Parathyroid adenoma (tissue), 2 donors: ENCODE results near the gene HIRIP3.

Experiments
- H2AFZ ChIP-seq: fragments of 300-600 bp; sonication (generic); one replicate; pipeline ENCODE4 v1.7.0; 2017; ENCODE audit warnings: antibody characterized with exemption, mild to moderate bottlenecking
- H3K27ac ChIP-seq: fragments of 300-600 bp; sonication (generic); one replicate; pipeline ENCODE4 v1.7.0; 2017
- H3K27me3 ChIP-seq: fragments of 300-600 bp; sonication (generic); one replicate; pipeline ENCODE4 v1.7.0; 2017; ENCODE audit warnings: low read length; ENCODE audit not compliant: control insufficient read depth, insufficient read depth
- H3K36me3 ChIP-seq: fragments of 300-600 bp; sonication (generic); one replicate; pipeline ENCODE4 v1.7.0; 2017; ENCODE audit warnings: low read length; ENCODE audit not compliant: control insufficient read depth, insufficient read depth
- H3K4me1 ChIP-seq: fragments of 300-600 bp; sonication (generic); one replicate; pipeline ENCODE4 v1.7.0; 2017; ENCODE audit warnings: control low read depth
- H3K4me2 ChIP-seq: fragments of 300-600 bp; sonication (generic); one replicate; pipeline ENCODE4 v1.7.0; 2017; ENCODE audit warnings: low read length
- H3K4me3 ChIP-seq: fragments of 300-600 bp; sonication (generic); one replicate; pipeline ENCODE4 v1.7.0; 2017; ENCODE audit warnings: low read depth, low read length
- H3K79me2 ChIP-seq: fragments of 300-600 bp; sonication (generic); one replicate; pipeline ENCODE4 v1.7.0; 2017; ENCODE audit warnings: control low read depth
- H3K9ac ChIP-seq: fragments of 300-600 bp; sonication (generic); one replicate; pipeline ENCODE4 v1.7.0; 2017; ENCODE audit warnings: mild to moderate bottlenecking
- H3K9me3 ChIP-seq: fragments of 300-600 bp; sonication (generic); one replicate; pipeline ENCODE4 v1.7.0; 2017; ENCODE audit warnings: low read length; ENCODE audit not compliant: control insufficient read depth
- TF ChIP-seq, protein P1 (sequence below): fragments of 300-600 bp; sonication (generic); IDR thresholded peaks from one replicate; pipeline ENCODE4 v1.7.0; 2017; ENCODE audit warnings: antibody characterized with exemption, mild to moderate bottlenecking
- donor health status: primary hyperparathyroidism.

The HIRIP3 gene

DNA sequence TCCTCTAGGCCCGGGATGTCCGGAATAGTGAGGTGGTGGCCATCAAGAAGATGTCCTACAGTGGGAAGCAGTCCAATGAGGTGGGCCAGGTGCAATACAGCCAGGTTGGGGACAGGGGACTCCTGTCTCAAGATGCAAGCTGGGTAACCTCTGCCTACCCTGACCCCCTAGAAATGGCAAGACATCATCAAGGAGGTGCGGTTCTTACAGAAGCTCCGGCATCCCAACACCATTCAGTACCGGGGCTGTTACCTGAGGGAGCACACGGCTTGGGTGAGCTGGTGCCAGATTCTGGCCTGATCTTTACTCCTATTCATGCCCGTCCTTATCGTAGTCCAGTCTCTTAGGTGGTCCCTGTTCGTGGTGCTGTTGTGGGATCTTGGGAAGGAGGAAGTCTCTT lies 17.3 kb downstream of the HIRIP3 start:
- peaks cover 13% of the 10 kb centered on the region for H3K4me1 ChIP-seq
- H3K9ac ChIP-seq: no peak overlapping the region
- no peaks in the 10 kb centered on the region for H3K36me3 ChIP-seq
- no peak overlapping the region for H3K27ac ChIP-seq
- H3K4me3 ChIP-seq: no peak overlapping the region
- no peaks in the 10 kb centered on the region for H3K27me3 ChIP-seq
- no peak overlapping the region for H3K4me2 ChIP-seq
- H2AFZ ChIP-seq: no peak overlapping the region
- TF ChIP-seq, protein P1, sequence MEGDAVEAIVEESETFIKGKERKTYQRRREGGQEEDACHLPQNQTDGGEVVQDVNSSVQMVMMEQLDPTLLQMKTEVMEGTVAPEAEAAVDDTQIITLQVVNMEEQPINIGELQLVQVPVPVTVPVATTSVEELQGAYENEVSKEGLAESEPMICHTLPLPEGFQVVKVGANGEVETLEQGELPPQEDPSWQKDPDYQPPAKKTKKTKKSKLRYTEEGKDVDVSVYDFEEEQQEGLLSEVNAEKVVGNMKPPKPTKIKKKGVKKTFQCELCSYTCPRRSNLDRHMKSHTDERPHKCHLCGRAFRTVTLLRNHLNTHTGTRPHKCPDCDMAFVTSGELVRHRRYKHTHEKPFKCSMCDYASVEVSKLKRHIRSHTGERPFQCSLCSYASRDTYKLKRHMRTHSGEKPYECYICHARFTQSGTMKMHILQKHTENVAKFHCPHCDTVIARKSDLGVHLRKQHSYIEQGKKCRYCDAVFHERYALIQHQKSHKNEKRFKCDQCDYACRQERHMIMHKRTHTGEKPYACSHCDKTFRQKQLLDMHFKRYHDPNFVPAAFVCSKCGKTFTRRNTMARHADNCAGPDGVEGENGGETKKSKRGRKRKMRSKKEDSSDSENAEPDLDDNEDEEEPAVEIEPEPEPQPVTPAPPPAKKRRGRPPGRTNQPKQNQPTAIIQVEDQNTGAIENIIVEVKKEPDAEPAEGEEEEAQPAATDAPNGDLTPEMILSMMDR: no peak
- H3K9me3 ChIP-seq: no peaks in the 10 kb centered on the region
- H3K79me2 ChIP-seq: peaks cover 20% of the 10 kb centered on the region

DNA sequence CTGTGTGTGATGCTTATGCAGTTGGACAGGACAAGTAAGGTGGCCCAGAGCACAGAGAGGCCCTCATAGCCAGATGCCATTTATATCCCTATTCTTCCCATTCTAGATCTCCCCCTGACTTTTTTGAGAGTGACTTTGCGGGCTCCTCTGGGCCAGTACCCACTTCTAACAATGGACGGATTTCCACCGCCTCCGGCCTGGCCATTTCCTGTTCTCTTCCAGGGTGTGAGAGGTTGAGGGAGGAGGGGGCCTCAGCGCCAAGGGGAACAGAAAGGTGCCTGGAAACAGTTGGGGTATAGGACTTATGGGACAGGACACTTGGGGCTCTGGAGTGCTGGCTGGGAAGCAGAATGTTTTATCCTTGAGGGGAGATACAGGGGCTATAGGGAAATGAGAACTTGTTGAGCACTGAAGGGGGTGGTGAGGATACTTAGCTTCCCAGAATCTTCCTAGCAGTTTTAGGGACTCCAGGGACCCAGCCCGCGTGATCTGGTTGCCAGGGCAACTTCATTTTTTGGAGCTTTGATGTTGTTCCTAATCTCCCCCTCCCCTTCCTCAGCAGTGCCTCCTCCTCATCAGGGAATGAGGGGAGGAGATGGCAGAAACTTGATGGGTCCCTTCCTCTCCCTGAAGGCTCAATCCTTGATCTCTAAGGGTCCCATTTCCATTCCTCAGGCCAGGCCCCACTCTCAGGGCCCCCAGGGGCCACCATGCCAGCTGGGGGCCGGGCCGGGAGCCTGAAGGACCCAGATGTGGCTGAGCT lies 18.2 kb downstream of the HIRIP3 start:
- Histone ChIP-seq H3K9ac (no peak overlapping the region), H3K4me1 (peaks cover 13% of the 10 kb centered on the region), H3K27me3 (no peaks in the 10 kb centered on the region), H3K79me2 (peaks cover 20% of the 10 kb centered on the region), H2AFZ (no peak overlapping the region), H3K36me3 (no peaks in the 10 kb centered on the region), H3K4me3 (no peak overlapping the region), H3K4me2 (peak overlapping the region; percentile 85), H3K27ac (peak overlapping the region; percentile 17), H3K9me3 (no peaks in the 10 kb centered on the region)
- TF ChIP-seq, protein P1: no peak

DNA sequence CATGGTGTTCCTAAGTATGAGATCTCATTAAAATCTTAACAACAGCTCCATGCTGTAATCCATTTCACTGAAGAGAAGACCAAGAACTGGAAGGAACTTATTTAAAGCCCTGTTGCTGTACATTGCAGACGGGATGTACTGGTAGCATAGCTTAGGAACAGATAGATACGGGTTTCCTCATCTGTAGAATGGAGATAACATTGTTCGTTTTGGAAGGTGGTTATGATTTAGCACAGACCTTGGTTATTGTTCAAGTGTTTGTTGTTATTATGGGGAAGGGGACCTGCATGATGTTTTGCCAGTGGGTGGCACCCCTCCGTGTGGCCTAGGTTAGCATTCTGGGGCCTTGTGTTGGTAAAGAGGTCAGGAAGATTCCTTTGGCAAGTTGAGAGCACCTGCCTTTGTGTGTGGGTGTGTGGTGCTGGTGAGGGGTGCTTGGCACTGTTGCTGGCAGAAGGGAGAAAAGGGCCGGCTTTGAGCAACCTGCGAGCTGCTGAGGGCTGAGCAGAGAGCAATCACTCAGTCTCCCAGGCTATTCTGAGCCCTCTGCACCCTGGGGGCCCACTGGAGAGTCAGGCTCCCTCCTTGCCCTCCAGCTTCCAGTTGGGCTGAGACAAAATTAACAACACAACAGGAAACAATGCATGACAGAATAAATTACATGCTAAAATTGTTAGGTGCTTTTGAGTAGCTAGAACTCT lies 19.5 kb downstream of the HIRIP3 start:
- H3K4me3 ChIP-seq: peak overlapping the region; percentile 93
- H3K4me2 ChIP-seq: peak overlapping the region; percentile 85
- H3K4me1 ChIP-seq: peaks cover 13% of the 10 kb centered on the region
- TF ChIP-seq, protein P1: no peak
- peaks cover 20% of the 10 kb centered on the region for H3K79me2 ChIP-seq
- H2AFZ ChIP-seq: no peak overlapping the region
- H3K36me3 ChIP-seq: no peaks in the 10 kb centered on the region
- H3K27me3 ChIP-seq: no peaks in the 10 kb centered on the region
- no peak overlapping the region for H3K9ac ChIP-seq
- no peaks in the 10 kb centered on the region for H3K9me3 ChIP-seq
- peak overlapping the region; percentile 76 for H3K27ac ChIP-seq

DNA sequence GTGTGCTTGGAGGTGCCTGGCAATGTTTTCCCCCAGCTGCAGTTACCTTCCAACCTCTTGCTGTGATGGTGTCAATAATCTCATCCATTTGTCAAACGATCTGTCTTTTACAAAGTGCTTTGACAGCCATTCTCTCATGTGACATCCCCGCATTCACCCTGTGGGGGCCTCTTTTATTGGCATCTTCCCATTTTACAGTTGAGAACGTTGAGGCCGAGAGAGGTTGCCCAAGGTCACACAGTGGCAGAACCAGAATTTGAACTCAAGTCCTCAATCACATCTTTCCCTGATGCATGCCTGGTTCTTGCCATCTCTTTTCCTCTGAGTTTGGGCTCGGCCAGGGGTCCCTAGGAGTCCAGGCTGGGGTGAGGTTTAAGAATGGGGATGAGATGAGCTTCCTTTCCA lies 20.3 kb downstream of the HIRIP3 start:
- Histone ChIP-seq H3K9me3 (no peaks in the 10 kb centered on the region), H3K4me1 (peaks cover 13% of the 10 kb centered on the region), H3K4me3 (peak overlapping the region; percentile 93), H3K4me2 (peak overlapping the region; percentile 85), H3K36me3 (no peaks in the 10 kb centered on the region), H3K9ac (peak overlapping the region; percentile 41), H2AFZ (no peak overlapping the region), H3K27ac (peak overlapping the region; percentile 76), H3K79me2 (peaks cover 20% of the 10 kb centered on the region), H3K27me3 (no peaks in the 10 kb centered on the region)
- TF ChIP-seq, protein P1: no peak
